A172 (cell line): Measurements from ENCODE around the gene NANS. TPM values are rescaled to one million over a fixed set of nuclear protein-coding genes. Genes with fewer than 3 reads are reported as not detected.
A peak's percentile ranks its signal among the peaks of the same experiment; 100 is the strongest.
"Not testable (repeated sequence)": the region's sequence is repeated elsewhere in the genome, so short reads cannot be mapped to it uniquely, and the experiment has no call there.

Source experiments
- DNase-seq: peaks from one replicate; pipeline ENCODE4 v3.0.0-alpha.2; 2015; ENCODE audit warnings: low spot score
- total RNA-seq: library from RNA; depleted of rRNA; stranded (reverse); fragments of >200 nt; shearing (Covaris generic); gene quantifications from 2 replicates; pipeline ENCODE4 v1.2.3, GENCODE V29; 2014

The NANS gene
- total RNA-seq, 1 experiment from 2014 or later: 153 TPM

DNA sequence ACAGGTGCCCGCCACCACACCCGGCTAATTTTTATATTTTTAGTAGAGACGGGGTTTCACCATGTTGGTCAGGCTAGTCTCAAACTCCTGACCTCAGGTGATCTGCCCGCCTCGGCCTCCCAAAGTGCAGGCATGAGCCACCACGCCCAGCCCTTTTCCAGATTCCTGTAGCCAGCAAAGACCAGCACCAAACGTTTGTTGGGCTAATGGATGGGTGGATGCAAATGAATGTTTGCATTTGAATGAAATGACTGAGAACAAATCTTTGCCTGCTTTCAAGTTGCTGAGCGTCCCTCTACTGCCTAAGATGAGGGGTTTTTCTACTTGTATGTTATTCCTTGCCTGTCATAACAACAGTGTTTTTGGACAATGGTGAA lies 20.0 kb downstream of the NANS start:
- not testable (repeated sequence) for DNase-seq

DNA sequence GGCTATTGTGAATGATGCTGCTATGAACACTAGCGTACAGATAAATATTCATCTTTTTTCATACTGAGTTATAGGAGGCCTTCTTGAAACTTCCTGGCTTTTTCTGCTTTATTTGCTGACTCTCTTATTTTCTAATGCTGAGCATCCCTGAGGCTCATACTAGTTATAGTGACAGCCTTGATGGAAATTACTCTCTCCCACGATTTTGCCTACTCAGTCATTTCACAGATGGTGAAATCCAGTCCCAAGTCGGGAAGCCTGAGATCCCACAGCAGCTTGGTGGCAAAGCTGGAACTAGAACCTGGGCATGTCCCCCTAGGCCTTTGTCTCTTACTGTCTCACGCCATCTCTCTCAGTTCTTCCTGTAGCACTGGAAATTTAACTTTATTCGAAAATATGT lies 22.4 kb downstream of the NANS start:
- DNase-seq: no peak

GRCh38 chr9:98080326-98080725 lies 23.8 kb downstream of the NANS start:
- DNase-seq: no peak

- no peak for DNase-seq
Measured at GRCh38 chr9:98080780-98081179, 24.2 kb downstream of the NANS start.

GRCh38 chr9:98081477-98082219 lies 25.1 kb downstream of the NANS start:
- peak; percentile 45 for DNase-seq

GRCh38 chr9:98083061-98083501 lies 26.5 kb downstream of the NANS start:
- DNase-seq: no peak

DNA sequence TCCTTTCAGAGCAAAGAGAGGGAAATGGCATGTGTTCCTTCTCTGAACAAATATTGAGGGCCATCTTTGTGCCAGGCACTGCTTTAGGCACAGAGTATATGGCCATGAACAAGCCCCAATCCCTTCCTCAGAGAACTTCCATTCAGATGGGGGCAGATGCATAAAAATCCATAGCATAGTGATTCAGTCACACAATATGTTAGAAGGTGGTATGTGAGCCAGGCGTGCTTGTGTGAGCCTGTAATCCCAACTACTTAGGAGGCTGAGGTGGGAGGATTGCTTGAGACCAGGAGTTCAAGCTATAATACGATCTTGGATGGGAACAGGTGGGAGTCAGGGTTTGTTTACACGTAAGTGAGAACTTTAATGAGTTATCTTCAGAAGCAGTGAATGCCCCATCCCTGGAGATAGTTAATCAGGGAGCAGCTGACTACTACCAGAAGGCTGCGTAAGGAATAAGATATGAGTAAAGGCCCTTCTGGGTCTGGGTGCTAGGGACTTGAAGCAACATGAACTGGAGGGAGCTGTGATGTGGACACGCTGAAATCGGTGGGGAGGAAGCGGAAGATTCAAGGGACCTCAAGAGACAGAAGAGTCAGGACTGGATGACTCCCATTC lies 27.1 kb downstream of the NANS start:
- no peak for DNase-seq

DNA sequence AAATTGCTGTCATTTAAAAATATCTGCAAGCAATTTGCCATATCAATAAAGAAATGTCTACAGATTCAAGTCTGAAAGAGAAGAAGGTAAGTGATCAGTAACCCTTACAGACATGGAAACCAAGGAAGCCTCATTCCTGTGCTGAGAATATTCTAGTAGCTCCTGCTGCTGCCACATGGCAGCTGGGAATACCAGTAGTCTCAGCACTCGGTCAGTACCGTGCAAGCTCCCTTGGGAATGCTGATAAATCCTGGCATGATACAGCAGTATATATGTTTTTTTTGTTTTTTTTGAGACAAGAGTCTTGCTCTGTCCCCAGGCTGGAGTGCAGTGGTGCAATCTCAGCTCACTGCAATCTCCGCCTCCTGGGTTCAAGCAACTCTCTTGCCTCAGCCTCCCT lies 27.9 kb downstream of the NANS start:
- DNase-seq: no peak

DNA sequence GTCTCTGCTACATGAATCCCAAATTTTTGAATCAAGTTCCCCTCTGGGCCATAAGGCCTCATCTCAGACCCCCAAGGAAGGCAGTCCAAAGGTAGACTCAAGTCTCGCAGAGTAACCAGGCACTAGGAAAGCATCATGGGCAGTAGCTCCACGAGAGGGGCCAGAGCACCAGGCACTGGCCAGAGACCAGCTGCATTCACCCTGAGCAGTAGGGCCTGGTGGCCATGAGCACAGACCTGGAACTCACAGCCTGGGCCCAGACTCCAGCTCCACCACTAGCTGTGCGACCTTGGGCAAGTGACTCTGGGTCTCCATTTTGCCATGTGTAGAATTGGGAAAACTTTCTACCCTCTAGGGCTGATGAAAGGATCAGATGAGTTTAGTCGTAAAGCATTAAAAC lies 28.5 kb downstream of the NANS start:
- DNase-seq: no peak

DNA sequence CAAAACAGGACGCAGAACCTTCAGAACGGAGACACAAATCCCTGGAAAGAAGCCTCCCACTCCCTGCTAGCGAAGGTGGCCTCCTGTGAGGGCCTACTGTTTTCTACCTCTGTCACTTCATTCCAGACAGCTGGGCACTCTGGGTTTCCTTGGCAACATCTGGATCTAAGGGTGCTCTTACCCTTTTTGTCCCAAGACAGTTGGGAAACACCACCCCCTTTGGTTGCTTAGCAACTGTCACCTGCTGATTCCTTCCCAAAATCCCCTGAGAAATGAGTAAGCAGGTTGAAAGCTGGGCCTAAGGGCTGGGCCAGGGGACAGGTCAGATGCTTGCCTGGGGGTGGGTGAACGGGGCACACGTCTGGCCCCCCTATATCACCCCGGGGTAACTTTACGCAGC lies 29.4 kb downstream of the NANS start:
- DNase-seq: peak; percentile 47

DNA sequence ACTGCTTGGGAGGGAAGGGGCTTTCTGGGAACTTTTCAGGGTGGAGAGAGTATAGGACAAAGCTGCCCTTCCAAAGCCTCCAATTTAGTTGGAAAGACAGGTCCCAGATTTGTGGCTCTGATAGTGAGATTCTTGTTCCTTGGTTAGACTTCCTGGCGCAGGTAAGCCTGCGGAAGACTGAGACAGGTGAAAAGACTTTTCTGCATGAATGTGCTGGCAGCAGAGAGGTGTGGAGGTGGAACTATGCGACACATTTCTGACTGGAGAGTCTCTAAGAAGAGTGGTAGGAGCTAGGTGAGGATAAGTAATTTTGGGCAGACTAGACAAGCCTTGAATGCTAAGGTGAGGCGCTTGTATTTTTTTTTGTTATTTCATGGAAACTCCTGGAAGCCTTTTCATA lies 29.9 kb downstream of the NANS start:
- DNase-seq: no peak

GRCh38 chr9:98087420-98088354 lies 31.2 kb downstream of the NANS start:
- DNase-seq: no peak

DNA sequence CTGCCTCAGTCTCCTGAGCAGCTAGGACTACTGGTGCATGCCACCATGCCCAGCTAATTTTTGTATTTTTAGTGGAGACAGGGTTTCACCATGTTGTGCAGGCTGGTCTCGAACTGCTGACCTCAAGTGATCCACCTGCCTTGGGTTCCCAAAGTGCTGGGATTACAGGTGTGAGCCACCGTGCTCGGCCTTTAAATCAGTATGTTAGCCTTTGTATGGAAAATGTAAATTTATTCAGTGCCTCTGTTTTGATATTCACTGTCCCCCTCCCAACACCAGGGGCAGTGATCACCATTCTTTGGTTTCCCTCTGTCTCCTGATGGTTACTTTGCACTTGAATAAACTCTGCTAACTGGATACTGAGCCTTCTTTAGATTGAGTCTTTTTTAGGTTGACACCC lies 34.1 kb downstream of the NANS start:
- not testable (repeated sequence) for DNase-seq

GRCh38 chr9:98091735-98092612 lies 35.4 kb downstream of the NANS start:
- DNase-seq: peak; percentile 46

DNA sequence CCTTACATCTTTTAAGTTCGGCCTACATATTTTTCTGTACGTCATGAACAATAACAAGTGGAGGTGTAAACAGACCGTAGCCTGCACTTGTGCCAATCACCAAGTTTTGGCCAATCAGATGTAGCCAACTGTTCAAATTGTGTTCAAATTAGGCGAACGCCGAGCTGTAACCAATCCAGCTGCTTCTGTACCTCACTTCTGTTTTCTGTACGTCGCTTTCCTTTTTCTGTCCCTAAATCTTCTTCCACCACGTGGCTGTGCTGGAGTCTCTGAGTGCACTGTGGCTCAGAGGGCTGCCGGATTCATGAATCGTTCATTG lies 36.0 kb downstream of the NANS start:
- no peak for DNase-seq

DNA sequence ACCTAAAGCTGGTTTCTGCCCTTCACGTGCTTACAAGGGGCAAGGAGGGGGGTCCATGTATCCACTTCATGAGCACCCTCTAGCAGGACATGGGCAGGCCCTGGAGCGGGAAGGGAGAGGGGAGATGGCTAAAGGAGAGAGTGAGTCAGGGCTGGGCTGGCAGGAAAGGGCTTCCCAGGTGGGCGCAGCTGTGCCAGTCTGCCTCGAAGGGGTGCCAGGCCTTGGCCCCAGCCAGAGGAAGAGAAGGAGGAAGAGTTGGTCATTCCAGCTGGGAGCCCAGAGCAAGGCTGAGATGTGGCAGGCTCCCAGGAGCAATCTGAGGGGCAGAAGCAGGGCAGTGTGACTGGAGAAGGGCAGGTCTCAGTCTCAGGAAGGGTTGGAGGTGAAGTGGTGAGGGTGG lies 37.8 kb downstream of the NANS start:
- DNase-seq: no peak

DNA sequence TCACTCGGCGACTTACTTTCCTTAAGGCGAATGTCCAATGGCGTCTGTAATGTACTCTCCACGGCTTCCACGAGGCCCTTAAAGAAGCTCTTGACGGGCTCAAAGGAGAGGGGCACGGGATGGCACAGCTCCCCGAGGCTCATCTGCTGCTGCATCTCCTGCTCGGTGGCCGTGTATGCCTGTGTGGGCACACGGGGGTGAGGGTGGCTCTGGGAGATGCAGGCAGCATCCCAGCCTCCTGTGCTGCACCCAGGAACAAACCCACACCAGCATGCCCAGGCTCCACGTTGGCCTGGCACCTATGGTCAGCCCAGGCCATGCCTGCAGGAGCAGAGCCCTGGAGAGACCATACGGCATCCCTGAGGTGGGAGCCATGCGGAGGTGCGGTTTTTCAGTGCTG lies 38.3 kb downstream of the NANS start:
- no peak for DNase-seq

- DNase-seq: no peak
Measured at GRCh38 chr9:98095401-98095800, 38.9 kb downstream of the NANS start.

- no peak for DNase-seq
Measured at GRCh38 chr9:98096091-98096490, 39.6 kb downstream of the NANS start.

DNA sequence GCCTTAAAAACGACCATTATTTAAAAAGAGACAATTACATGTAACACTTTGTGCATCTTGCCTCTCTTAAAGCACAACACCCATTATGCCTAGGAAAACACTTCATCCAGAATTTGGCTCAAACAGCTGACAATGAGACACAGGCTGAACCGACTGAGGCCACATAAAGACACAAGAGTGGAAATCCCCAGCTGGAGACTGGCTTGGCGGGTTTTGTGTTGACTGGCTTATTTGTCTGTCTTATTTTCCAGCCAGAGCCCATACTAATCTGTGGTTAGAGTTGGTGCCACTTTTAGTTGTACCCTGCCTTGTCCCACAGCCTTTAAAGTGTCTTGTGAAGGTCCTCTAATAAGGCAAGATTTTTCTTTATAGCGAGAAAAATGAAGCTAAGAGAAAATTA lies 41.3 kb downstream of the NANS start:
- no peak for DNase-seq

- no peak for DNase-seq
Measured at GRCh38 chr9:98099346-98099745, 42.8 kb downstream of the NANS start.

DNA sequence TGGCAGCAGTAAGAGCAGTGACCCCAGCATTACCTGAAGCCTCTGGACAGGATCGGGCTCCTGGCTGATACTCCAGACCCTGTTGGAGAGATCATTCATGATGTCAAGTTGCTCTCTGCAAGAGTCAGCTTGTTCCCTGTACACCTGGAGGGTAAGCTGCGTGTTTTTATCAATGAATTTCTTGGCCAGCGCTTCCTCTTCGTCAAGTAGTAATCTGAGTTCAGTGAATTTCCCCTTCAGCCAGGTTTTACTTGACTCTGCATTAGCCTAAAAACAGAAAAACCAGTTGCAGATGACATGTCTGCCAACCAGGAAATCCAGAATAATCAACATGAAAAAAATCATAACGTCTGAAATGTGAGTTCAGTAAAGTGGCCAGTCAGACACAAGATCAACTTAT lies 43.4 kb downstream of the NANS start:
- no peak for DNase-seq
